IMR-90 (cell line): ENCODE measurements around the gene DLX6. TPM values are rescaled to one million over a fixed set of nuclear protein-coding genes. Genes with fewer than 3 reads are reported as not detected.
A peak's percentile ranks its signal among the peaks of the same experiment; 100 is the strongest.

Experiments
- ATAC-seq: fragments of 200-7000 bp; cut with Tn5 transposase; 2 replicates; pipeline ENCODE4 v1.9.1; 2020; ENCODE audit warnings: low read depth, mild to moderate bottlenecking, moderate library complexity
- Bru-seq: library from RNA; stranded (reverse); fragments of 400-500 nt; gene quantifications from one replicate; lab custom pipeline; 2021; lab: Mats Ljungman, UMichigan
- BruChase-seq, 2 experiments: library from RNA; stranded (reverse); fragments of 400-500 nt; gene quantifications; one replicate each; lab custom pipeline; 2021; lab: Mats Ljungman, UMichigan
- BruUV-seq: library from RNA; stranded (reverse); fragments of 400-500 nt; replicated peaks from 2 replicates; lab custom pipeline; 2021; lab: Mats Ljungman, UMichigan
- CTCF ChIA-PET: fragments of 300-600 bp; formaldehyde crosslinking; extraction: SDS; loops from one replicate; lab custom pipeline; 2021; ENCODE audit warnings: antibody characterized with exemption; lab: Yijun Ruan, JAX
- POLR2A ChIA-PET: fragments of 300-600 bp; sonication (Branson Sonifier 250); formaldehyde crosslinking; loops from one replicate; lab custom pipeline; 2022; ENCODE audit warnings: antibody characterized with exemption; ENCODE audit not compliant: unreplicated experiment; lab: Charles Lee
- DNase-seq: peaks from one replicate; pipeline ENCODE4 v3.0.0; 2013
- H2AFZ ChIP-seq: replicated peaks from 2 replicates; pipeline ENCODE3; 2013; ENCODE audit warnings: low read length, mild to moderate bottlenecking; ENCODE audit not compliant: poor library complexity
- H2AK5ac ChIP-seq: 2 replicates; pipeline ENCODE4 v1.6.1; 2013; ENCODE audit warnings: low read depth, low read length, inconsistent platforms
- H2AK9ac ChIP-seq: replicated peaks from 2 replicates; pipeline ENCODE3; 2013; ENCODE audit warnings: mild to moderate bottlenecking, low read depth, low read length, moderate library complexity; ENCODE audit not compliant: poor library complexity
- H2BK120ac ChIP-seq: 2 replicates; pipeline ENCODE4 v1.6.1; 2013; ENCODE audit warnings: low read depth, low read length, inconsistent platforms
- H2BK15ac ChIP-seq: 3 replicates; pipeline ENCODE4 v1.6.1; 2013; ENCODE audit warnings: low read depth, low read length, inconsistent platforms
- H2BK20ac ChIP-seq: 2 replicates; pipeline ENCODE4 v1.6.1; 2013; ENCODE audit warnings: low read depth, mild to moderate bottlenecking, inconsistent platforms, low read length, moderate library complexity
- H2BK5ac ChIP-seq: 2 replicates; pipeline ENCODE4 v1.6.1; 2013; ENCODE audit warnings: mild to moderate bottlenecking, low read depth, low read length, inconsistent platforms; ENCODE audit not compliant: poor library complexity, severe bottlenecking
- H3K14ac ChIP-seq: replicated peaks from 2 replicates; pipeline ENCODE4 v1.6.1; 2013; ENCODE audit warnings: low read depth, low read length, inconsistent platforms
- H3K18ac ChIP-seq: 2 replicates; pipeline ENCODE4 v1.6.1; 2013; ENCODE audit warnings: low read depth, low read length, control low read depth
- H3K23ac ChIP-seq: 2 replicates; pipeline ENCODE4 v1.6.1; 2013; ENCODE audit warnings: low read depth, low read length, inconsistent platforms
- H3K27ac ChIP-seq: 2 replicates; pipeline ENCODE4 v1.5.1; 2013; ENCODE audit warnings: mild to moderate bottlenecking, control low read depth, low read length; ENCODE audit not compliant: insufficient read depth
- H3K27me3 ChIP-seq: 2 replicates; pipeline ENCODE4 v1.6.1; 2013; ENCODE audit warnings: low read length; ENCODE audit not compliant: control insufficient read depth, insufficient read depth
- H3K36me3 ChIP-seq: 2 replicates; pipeline ENCODE4 v1.6.1; 2013; ENCODE audit warnings: low read length, mixed read lengths; ENCODE audit not compliant: control insufficient read depth, insufficient read depth
- H3K4ac ChIP-seq: 2 replicates; pipeline ENCODE4 v1.6.1; 2013; ENCODE audit warnings: low read depth, low read length, inconsistent platforms
- H3K4me1 ChIP-seq: 2 replicates; pipeline ENCODE4 v1.6.1; 2013; ENCODE audit warnings: low read length, mixed read lengths; ENCODE audit not compliant: control insufficient read depth, insufficient read depth
- H3K4me2 ChIP-seq: 2 replicates; pipeline ENCODE4 v1.6.1; 2013; ENCODE audit warnings: low read depth, mild to moderate bottlenecking, control low read depth, low read length, moderate library complexity
- H3K4me3 ChIP-seq: 2 replicates; pipeline ENCODE4 v1.5.1; 2013; ENCODE audit warnings: low read depth, mild to moderate bottlenecking, control low read depth, low read length, moderate library complexity; ENCODE audit not compliant: insufficient read depth
- H3K56ac ChIP-seq: 2 replicates; pipeline ENCODE4 v1.6.1; 2013; ENCODE audit warnings: low read length, inconsistent platforms; ENCODE audit not compliant: insufficient read depth; ENCODE audit errors: extremely low read depth
- H3K79me1 ChIP-seq, 2 experiments: 2 replicates each; pipeline ENCODE4 v1.6.1; 2013; ENCODE audit warnings: low read length in 2 of 2, inconsistent platforms in 1 of 2, low read depth in 1 of 2
- H3K9ac ChIP-seq: 2 replicates; pipeline ENCODE4 v1.6.1; 2013; ENCODE audit warnings: low read depth, low read length, control low read depth
- H3K9me1 ChIP-seq: 2 replicates; pipeline ENCODE4 v1.6.1; 2013; ENCODE audit warnings: low read length, inconsistent platforms; ENCODE audit not compliant: insufficient read depth
- H3K9me3 ChIP-seq: 2 replicates; pipeline ENCODE4 v1.6.1; 2013; ENCODE audit warnings: low read length; ENCODE audit not compliant: control insufficient read depth, insufficient read depth
- H4K20me1 ChIP-seq: 2 replicates; pipeline ENCODE4 v1.6.1; 2013; ENCODE audit warnings: low read length, inconsistent platforms; ENCODE audit not compliant: insufficient read depth
- H4K5ac ChIP-seq: 2 replicates; pipeline ENCODE4 v1.6.1; 2013; ENCODE audit warnings: mild to moderate bottlenecking, low read depth, low read length, control low read depth
- H4K8ac ChIP-seq, 2 experiments: 2 replicates each; pipeline ENCODE4 v1.6.1; 2013; ENCODE audit warnings: low read depth in 2 of 2, low read length in 2 of 2, control low read depth in 1 of 2, inconsistent platforms in 1 of 2
- H4K91ac ChIP-seq: 2 replicates; pipeline ENCODE4 v1.6.1; 2013; ENCODE audit warnings: low read depth, low read length, inconsistent platforms; ENCODE audit not compliant: insufficient read depth
- SMC3 ChIP-seq: fragments of 150-350 bp; IDR thresholded peaks from 2 replicates; pipeline ENCODE4 v1.6.1; 2016; ENCODE audit warnings: low read depth, mild to moderate bottlenecking, antibody characterized with exemption, low read length, moderate library complexity
- WGBS, 2 experiments: methylation state at CpG; one replicate each; pipeline versions ENCODE4 v1.1.5 to v1.1.7; 2013; ENCODE audit warnings: missing lambda C conversion rate in 2 of 2; ENCODE audit not compliant: insufficient read length in 1 of 2; ENCODE audit errors: extremely low coverage in 2 of 2; 5-methylcytosine and 5-hydroxymethylcytosine counted together
- dilution Hi-C: fragments of 300-500 bp; cut with HindIII; formaldehyde crosslinking; loops from one replicate; pipeline ENCODE4 v1.14.3; 2018; ENCODE audit warnings: low sequenced_read_pairs; ENCODE audit not compliant: unreplicated experiment
- in situ Hi-C: fragments of 300-500 bp; cut with MboI; formaldehyde crosslinking; loops from 3 replicates; pipeline ENCODE4 v1.14.3; 2019; ENCODE audit warnings: low sequenced_read_pairs, inconsistent platforms, mixed read lengths
- intact Hi-C: fragments of 100-400 bp; cut with micrococcal nuclease; formaldehyde crosslinking; loops from 2 replicates; pipeline ENCODE4 v1.10.0; 2022
- long read RNA-seq: library from polyadenylated mRNA; unstranded; transcript quantifications from one replicate; pipeline ENCODE4 v2.0.0, GENCODE V29; 2021; ENCODE audit not compliant: unreplicated experiment
- polyA plus RNA-seq, 3 experiments: library from polyadenylated mRNA; depleted of rRNA; stranded (reverse); fragments of >200 nt; gene quantifications; 2 replicates each; pipeline ENCODE4 v1.2.3, GENCODE V29; 2012; ENCODE audit warnings: low replicate concordance in 1 of 3
- total RNA-seq: library from RNA; depleted of rRNA; stranded (reverse); fragments of >200 nt; gene quantifications from 2 replicates; pipeline ENCODE4 v1.2.3, GENCODE V29; 2012; rRNA removed

Gene DLX6
- total RNA-seq = not detected in 2 replicates
- not detected in 2 replicates for polyA plus RNA-seq (2012; rRNA removed)
- polyA plus RNA-seq (2012; cell fraction: cytosol; rRNA removed) = not detected in 2 replicates
- polyA plus RNA-seq (2012; cell fraction: nucleus; rRNA removed; ENCODE audit: low replicate concordance) = not detected in 2 replicates
- not detected for Bru-seq, nascent RNA
- not detected for BruChase-seq, experiment 1, labeled RNA remaining after a 6-hour chase
- BruChase-seq, experiment 2, labeled RNA remaining after a 2-hour chase = not detected
- long read RNA-seq = 0 reads

GRCh38 chr7:97005183-97006054 lies at the start of gene DLX6:
Gene DLX6, plus strand, starts transcription at chr7:97005553. Its CDS starts 425 bp downstream, at chr7:97005978.
- Histone ChIP-seq H4K20me1 (no peaks in the 10 kb centered on the region), H2BK5ac (no peak within 1 kb of the TSS), H3K36me3 (no peaks in the 10 kb centered on the region), H3K4me2 (peak within 1 kb of the TSS; percentile 84), H3K56ac (no peak within 1 kb of the TSS), H2BK15ac (no peak within 1 kb of the TSS), H3K9ac (no peak within 1 kb of the TSS), H2BK20ac (no peak within 1 kb of the TSS), H4K5ac (no peak within 1 kb of the TSS), H3K4me3 (peak within 1 kb of the TSS; percentile 33), H3K27ac (no peak within 1 kb of the TSS), H2BK120ac (no peak within 1 kb of the TSS), H3K18ac (no peak within 1 kb of the TSS), H2AFZ (peak within 1 kb of the TSS; percentile 83), H3K14ac (no peak within 1 kb of the TSS), H3K9me3 (peaks cover 3% of the 10 kb centered on the region; the same call in 1 of the 2 replicates), H3K27me3 (peaks cover 78% of the 10 kb centered on the region), H3K79me1 (no peaks in the 10 kb centered on the region), H4K91ac (no peak within 1 kb of the TSS), H4K8ac (no peak within 1 kb of the TSS), H3K9me1 (no peaks in the 10 kb centered on the region), H2AK9ac (no peak within 1 kb of the TSS), H2AK5ac (no peak within 1 kb of the TSS), H3K23ac (no peak within 1 kb of the TSS), H3K4ac (no peak within 1 kb of the TSS), H3K4me1 (no peaks in the 10 kb centered on the region)
- CTCF ChIA-PET = no interaction called here
- no TSS peak for BruUV-seq
- in situ Hi-C loops (no loop called here), intact Hi-C loops (no loop called here), dilution Hi-C loops (no loop called here)
- WGBS, 2 experiments = 1% methylated on average over 17 of the region's 44 CpGs; no CpG with 5 or more reads in 1 of the 2 experiments
- no peak for TF ChIP-seq SMC3
- POLR2A ChIA-PET = interaction anchor here (0.6 kb wide), 1 partner anchor 21 kb away, joined by 3 read pairs; no protein-coding TSS in a partner anchor
- ATAC-seq = no peak
- peak; percentile 14 for DNase-seq
